GM12875 (cell line): ENCODE measurements around the gene ENDOG.

Experiments used
- H3K4me3 ChIP-seq: one replicate; pipeline ENCODE4 v1.5.1; 2011; ENCODE audit warnings: low read depth, low read length, control low read depth
- TF ChIP-seq, protein P1 (sequence below): IDR thresholded peaks from 2 replicates; pipeline ENCODE4 v1.5.1; 2011; ENCODE audit warnings: low read depth, mild to moderate bottlenecking, control low read depth, inconsistent platforms, low read length, moderate library complexity, borderline replicate concordance; ENCODE audit not compliant: insufficient read depth

The ENDOG gene

DNA sequence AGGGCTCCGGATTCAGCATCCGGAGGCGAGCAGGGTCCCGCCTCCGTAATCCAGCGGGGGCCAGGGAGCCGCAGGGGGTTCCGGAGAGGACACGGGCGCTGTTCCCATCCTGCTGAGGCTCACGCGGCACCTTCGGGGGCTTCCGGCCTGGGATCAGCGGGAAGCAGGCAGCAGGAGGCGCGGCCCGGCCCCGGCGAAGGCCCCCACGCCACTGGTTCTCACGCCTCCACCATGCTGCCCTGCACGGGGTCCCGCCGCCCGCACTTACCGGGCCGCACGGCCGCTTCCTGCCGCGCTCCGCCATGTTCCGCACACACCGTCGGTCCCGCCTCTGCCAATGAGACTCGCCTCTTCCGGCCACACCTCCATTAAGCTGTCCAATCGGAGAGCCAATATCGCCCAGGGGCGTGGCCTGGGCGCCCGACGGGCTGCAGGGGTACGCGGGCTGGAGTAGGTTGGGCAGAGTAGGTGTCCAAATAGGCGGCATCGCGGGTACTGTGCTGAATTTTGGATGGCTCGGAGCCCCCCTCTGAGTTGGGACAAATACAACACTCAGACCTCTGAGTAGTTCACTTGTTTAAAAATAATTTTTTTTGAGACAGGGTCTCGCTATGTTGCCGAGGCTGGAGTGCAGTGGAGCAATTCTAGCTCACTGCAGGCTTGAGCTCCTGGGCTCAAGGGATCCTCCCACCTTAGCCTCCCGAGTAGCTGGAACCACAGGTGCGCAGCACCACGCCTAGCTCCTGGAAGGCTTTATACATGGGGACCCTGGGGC is 11.4 kb downstream of the ENDOG start, which contains the start of gene SPOUT1:
Gene SPOUT1, minus strand, starts transcription at position 318 of the 775 bp plus-strand sequence. Its CDS starts 14 bp downstream, at position 304.
- peak within 1 kb of the TSS; percentile 99 for H3K4me3 ChIP-seq
- TF ChIP-seq, protein P1, sequence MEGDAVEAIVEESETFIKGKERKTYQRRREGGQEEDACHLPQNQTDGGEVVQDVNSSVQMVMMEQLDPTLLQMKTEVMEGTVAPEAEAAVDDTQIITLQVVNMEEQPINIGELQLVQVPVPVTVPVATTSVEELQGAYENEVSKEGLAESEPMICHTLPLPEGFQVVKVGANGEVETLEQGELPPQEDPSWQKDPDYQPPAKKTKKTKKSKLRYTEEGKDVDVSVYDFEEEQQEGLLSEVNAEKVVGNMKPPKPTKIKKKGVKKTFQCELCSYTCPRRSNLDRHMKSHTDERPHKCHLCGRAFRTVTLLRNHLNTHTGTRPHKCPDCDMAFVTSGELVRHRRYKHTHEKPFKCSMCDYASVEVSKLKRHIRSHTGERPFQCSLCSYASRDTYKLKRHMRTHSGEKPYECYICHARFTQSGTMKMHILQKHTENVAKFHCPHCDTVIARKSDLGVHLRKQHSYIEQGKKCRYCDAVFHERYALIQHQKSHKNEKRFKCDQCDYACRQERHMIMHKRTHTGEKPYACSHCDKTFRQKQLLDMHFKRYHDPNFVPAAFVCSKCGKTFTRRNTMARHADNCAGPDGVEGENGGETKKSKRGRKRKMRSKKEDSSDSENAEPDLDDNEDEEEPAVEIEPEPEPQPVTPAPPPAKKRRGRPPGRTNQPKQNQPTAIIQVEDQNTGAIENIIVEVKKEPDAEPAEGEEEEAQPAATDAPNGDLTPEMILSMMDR, result no peak

DNA sequence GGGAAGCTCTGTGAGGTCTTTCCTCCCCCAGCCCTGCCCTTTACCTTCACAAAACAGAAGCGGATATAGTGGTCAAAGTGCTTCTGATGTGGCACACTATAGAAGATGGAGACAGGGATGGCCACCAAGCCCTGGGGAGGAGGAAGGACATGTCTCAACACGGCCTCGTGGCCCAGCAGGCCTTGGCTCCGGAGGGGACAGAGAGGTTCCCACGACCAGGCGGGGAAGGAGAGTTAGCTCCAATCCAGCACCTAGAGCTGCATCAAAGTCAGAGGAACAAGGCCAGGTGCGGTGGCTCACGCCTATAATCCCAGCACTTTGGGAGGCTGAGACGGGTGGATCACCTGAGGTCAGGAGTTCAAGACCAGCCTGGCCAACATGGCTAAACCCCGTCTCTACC is 15.4 kb downstream of the ENDOG start:
- H3K4me3 ChIP-seq, result no peak overlapping the region
- TF ChIP-seq, protein P1, result no peak

DNA sequence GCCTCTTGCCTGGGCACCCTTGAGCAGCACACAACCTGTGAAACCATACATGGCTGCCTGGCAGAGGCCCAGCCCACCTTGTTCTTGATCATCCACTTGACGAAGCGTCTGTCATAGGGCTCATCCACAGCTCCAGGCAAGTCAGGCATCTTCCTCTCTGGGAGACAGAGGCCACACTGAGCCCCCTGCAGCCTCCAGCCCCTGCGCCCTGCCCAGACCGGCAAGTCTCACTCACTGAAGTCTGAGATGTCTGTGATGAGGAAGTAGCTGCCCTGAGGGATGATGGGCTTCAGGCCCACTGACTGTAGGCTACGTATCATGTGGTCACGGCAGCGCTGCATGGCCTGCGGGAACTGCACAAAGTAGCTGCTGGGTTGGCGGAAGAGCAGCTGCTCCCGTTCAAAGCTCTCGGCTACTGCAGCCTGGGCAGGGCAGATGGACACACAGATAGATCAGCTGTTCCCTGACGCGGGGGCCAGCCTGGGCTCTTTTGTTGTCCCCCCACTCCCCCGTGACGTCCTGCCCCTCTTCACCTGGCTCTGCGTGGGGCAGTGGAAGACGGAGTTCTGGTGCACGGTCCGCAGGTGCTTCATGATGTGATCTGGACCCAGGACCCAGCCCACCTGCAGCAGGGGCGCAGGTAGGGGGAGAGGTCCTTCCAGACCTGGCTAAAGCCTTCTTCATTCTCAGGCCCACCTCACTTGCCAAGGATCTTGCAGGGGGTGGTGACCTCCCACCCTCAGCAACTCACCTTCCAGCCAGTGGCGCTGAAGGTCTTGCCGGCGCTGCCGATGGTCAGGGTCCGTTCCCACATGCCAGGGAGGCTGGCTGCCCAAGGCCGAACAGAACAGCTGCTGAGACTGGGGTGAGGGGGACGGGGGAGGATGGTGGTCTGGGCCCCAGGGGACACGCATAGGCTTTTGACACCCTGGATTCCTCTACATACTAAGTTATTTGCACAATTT is 17.2 kb downstream of the ENDOG start:
- TF ChIP-seq, protein P1, result no peak
- no peak overlapping the region for H3K4me3 ChIP-seq

DNA sequence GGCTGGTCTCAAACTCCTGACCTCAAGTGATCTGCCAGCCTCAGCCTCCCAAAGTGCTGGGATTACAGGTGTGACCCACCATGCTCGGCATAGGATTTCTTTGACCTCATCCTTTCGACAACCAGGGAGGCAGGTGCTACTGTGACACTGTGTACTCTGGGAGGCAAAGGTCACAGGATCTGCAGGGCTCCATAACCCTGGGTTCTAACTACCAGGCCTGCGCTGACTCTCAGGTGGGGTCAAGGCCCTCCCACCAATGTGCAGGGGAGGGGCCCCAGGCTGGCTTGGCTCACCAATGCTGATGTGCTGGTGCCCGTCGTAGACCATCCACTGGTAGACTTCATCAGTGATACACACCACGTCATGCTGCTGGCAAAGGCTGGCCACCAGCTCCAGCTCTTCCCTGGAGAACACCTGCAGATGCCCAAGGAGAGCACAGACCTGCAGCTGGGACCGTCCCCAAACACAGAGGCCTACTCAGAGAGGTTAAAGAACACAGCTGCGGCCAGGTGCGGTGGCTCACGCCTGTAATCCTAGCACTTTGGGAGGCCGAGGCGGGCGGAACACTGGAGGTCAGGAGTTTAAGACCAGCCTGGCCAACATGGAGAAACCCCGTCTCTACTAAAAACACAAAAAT is 18.3 kb downstream of the ENDOG start:
- TF ChIP-seq, protein P1, result no peak
- no peak overlapping the region for H3K4me3 ChIP-seq

DNA sequence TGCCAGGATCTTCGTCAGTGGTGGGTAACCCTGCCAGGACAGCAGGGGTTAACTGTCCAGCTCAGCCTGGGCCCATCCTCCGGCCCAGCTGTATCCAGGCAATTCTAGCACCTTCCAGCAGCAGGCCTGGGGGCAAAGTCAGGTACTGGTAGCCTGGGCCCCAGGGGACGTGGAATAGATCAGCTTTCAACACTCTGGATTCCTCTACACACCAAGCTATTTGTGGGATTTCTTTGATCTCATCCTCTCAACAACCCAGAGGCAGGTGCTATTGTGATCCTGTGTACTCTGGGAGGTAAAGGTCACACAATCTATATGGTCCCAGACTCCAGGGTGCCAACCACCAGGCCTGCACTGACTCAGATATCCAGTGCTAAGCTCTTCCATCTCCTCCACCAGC is 20.0 kb downstream of the ENDOG start:
- TF ChIP-seq, protein P1, result no peak
- H3K4me3 ChIP-seq, result no peak overlapping the region

DNA sequence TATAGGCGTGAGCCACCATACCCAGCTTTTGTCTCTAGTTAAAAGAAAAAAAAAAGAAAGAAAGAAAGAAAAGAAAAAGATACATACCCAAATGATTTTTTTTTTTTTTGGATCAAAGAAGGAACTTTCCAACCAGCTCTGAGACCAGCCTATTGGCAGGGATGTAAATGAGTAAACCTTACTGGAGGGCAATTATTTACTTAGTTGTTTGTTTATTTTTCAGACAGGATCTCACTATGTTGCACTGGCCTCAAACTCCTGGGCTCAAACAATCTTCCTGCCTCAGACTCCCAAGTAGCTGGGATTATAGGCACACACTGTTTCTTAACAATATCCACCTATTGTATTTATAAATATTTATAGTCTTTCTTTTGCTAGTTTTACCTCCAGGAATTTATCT is 22.2 kb downstream of the ENDOG start:
- H3K4me3 ChIP-seq, result no peak overlapping the region
- TF ChIP-seq, protein P1, result no peak
